ENCODE results near the gene CPM.
"Not testable (repeated sequence)": the region's sequence is repeated elsewhere in the genome, so short reads cannot be mapped to it uniquely, and the experiment has no call there.

Gene CPM

DNA sequence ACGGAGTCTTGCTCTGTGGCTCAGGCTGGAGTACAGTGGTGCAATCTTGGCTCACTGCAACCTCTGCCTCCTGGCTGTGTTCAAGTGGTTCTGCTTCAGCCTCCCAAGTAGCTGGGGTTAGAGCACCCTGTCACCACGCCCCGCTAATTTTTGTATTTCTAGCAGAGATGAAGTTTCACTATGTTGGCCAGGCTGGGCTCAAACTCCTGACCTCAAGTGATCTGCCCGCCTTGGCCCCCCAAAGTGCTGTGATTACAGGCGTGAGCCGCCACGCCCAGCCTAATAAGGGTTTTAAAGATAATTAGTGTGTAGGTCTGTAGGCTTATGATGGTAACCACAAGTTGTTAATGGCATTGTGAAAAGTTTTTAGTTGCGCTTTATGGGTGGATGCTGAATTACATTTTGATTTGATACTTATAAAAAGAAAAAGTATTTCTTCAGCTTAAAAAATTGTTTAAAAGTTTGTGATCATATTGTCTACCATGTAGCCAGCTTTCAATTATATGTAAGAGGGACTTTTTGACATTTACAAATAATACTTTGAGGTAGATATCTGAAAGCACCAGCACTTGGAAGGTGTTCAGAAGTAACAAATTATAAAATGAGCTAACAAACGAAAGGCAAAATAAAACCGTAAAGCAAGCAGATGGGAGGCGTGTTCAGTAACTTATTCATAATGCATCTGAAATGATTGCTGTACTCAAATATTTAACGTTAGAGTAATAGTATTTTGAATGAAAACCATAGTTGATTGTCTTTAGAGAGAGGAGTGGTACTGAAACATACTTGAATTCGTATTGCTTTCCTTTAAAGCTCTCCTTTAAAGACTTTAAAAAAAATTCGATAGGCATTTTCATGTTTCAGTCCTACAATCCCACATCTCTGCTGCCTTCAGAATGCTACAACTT lies 87.9 kb downstream of the CPM start:
- DNase-seq = no peak

DNA sequence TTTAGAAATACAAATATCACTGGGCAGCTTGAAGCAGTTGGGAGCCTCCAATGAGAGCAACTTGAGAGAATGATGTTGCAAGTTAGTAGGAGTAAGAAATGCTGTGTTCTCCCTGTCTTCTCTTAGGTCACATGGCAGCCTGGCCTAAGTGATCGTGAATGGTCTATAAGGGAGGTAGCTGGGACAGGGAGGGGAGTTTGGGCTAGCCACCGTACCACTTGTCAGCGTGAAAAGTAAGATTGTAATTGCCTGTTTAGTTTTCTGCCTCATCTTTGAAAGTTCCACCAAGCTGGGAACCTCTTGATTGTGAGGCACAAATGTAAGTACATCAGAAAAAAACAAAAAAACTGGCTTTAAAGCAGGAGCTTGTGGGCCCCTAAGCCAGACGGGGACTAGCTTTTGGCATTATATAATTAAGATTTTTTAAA lies 88.6 kb downstream of the CPM start:
- DNase-seq = no peak

DNA sequence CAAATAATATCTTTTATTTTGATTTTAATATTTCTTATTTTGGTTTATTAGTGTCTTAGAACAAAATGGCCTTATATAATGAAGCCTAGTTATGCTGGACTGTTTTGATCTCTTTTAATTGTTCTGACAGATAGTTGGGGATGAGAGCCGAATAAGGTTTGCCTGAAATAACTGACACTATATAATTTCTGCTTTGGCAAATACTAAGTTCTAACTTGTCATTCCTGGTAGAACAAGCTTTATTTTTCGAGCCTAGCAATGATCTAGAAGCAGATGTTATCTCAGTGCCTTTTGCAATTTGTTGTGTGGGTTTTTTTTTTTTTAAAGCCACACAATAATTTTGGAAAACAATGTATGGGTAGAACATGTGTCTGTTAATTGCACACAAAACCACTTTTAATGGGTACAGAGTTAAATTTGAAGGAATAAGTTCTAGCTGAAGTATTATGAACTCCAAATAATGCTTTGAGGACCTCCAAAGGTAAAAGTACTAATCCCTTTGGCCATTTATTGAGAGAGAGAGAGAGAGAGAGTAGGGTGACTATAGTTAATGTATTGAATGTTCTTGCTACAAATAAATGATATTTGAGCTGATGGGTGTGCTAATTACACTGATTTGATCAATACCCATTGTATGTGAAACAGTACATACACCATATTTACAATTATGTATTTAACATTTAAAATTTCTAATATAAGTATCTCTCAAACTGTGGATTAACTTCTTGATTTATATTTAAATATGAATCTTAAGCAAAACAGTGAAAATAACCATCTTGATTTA lies 90.0 kb downstream of the CPM start:
- no peak for DNase-seq

- DNase-seq = no peak
Observed at GRCh38 chr12:68842123-68842522, 90.8 kb downstream of the CPM start.

GRCh38 chr12:68841717-68842116 lies 91.3 kb downstream of the CPM start:
- DNase-seq = no peak

- DNase-seq = not testable (repeated sequence)
Observed at GRCh38 chr12:68841175-68841574, 91.8 kb downstream of the CPM start.

DNA sequence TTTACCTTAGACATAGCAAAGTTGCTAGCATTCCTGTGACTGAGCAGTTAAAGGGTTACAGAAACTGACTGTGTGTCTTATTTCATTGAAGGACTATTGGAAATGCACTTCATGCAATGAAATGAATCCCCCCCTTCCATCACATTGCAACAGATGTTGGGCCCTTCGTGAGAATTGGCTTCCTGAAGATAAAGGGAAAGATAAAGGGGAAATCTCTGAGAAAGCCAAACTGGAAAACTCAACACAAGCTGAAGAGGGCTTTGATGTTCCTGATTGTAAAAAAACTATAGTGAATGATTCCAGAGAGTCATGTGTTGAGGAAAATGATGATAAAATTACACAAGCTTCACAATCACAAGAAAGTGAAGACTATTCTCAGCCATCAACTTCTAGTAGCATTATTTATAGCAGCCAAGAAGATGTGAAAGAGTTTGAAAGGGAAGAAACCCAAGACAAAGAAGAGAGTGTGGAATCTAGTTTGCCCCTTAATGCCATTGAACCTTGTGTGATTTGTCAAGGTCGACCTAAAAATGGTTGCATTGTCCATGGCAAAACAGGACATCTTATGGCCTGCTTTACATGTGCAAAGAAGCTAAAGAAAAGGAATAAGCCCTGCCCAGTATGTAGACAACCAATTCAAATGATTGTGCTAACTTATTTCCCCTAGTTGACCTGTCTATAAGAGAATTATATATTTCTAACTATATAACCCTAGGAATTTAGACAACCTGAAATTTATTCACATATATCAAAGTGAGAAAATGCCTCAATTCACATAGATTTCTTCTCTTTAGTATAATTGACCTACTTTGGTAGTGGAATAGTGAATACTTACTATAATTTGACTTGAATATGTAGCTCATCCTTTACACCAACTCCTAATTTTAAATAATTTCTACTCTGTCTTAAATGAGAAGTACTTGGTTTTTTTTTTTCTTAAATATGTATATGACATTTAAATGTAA lies 93.5 kb downstream of the CPM start:
- no peak for DNase-seq

GRCh38 chr12:68838046-68838886 lies 94.7 kb downstream of the CPM start:
- no peak for DNase-seq

DNA sequence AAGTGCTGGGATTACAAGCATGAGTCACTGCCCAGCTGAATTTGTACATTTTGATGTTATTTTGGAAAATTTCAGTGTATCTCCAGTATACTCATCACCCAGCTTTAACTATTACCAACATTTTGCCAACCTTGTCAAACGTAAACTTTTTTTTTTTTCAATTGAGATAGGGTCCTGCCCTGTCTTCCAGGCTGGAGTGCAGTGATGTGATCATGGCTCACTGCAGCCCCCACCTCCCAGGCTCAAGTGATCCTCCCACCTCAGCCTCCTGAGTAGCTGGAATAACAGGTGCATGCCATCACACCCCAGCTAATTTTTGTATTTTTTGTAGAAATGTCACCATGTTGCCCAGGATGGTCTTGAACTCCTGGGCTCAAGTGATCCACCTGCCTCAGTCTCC lies 95.8 kb downstream of the CPM start:
- no peak for DNase-seq

DNA sequence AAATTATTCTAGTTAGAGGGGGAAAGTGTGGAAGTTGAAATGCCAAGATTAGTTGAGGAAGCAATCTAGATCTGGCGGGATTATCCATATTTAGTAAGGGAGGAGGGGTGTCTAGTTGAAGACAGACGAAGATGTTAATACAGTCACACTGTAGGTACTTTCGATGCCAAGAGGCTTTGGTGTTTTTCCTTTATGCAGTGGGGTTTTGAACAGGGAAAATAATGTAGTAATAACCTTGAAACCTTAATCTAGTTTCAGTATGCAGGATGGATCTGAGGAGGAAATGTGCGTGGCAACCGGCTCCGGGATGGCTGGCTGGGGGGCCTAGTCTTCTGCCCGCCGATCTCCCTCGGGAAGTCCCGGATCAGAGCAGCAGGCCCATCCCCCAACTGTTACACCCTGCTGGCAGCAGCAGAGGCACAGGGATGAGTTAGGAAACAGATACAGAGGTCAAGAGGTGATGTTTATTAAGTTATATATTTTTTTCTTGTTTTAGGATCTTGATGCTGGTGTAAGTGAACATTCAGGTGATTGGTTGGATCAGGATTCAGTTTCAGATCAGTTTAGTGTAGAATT lies 97.5 kb downstream of the CPM start:
- DNase-seq = no peak

DNA sequence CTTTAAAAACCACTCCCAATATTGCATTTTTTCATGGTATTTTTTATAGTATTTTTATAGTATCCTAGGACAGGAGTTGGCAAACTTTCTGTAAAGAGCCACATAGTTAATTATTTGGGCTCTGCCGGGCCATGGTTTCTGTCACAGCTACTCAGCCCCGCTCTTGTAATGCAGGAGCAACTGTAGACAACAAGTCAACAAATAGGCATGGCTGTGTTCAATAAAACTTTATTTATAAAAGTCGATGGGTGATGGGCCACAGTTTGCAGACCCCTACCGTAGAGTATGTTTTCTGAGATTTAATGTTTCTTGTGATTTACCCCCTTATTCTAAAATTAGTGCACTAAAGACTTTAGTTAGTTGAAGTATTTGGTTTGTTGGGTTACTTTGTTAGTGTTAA lies 99.5 kb downstream of the CPM start:
- no peak for DNase-seq

DNA sequence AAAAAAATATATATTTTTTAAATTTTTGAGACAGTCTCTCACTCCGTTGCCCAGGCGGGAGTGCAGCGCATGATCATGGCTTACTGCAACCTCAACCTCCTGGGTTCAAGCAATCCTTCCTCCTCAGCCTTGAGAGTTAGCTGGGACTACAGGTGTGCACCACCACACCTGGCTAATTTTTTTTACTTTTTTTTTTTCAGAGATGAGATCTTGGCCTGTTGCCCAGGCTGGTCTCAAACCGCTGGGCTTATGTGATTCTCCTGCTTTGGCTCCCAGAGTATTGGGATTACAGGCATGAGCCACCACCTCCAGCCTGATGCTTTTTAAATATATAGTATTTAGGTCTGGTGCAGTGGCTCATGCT lies 100.5 kb downstream of the CPM start:
- no peak for DNase-seq

DNA sequence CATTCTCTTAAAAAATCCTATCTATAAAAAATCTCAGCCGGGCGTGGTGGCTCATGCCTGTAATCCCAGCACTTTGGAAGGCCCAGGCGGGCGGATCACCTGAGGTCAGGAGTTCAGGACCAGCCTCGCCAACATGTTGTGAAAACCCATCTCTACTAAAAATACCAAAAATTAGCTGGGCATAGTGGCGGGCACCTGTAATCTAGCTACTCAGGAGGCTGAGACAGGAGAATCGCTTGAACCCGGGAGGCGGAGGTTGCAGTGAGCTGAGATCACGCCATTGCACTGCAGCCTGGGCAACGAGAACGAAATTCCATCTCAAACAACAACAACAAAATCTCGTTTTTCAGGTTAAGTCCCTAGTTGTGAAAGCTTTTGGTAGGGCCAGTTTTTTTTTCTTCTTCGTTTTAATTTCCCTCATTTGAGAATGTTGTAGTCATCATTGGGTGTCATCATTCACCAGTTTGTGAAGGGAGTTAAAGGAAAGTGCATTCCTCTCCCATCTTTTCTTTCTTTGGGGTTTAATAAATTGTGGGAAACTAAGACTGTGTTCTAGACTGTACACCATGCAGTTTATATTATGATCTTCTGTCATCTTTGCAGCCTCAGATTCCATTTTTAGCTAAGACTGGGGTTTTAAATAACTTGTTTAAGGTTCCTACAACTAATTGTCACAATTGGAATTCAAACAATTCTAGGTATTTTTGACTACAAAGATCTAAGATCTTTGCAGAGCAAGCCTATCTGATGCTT lies 101.0 kb downstream of the CPM start:
- no peak for DNase-seq

- no peak for DNase-seq
Observed at GRCh38 chr12:68831272-68831671, 101.7 kb downstream of the CPM start.

DNA sequence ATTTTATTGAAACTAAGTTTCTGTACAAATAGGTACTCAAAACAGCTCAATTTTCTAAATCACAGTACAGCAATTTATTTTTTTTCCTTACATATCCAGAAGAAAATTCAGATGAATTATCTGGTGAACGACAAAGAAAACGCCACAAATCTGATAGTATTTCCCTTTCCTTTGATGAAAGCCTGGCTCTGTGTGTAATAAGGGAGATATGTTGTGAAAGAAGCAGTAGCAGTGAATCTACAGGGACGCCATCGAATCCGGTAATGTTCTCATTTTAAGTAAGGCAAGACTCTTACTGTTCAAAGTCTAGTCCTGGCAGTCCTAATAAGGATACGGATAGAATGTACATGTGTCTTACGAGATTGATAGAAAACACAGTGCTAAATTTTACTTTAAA lies 104.3 kb downstream of the CPM start:
- no peak for DNase-seq

- DNase-seq = no peak
Observed at GRCh38 chr12:68827895-68828671, 104.9 kb downstream of the CPM start.

GRCh38 chr12:68825569-68826217 lies 107.3 kb downstream of the CPM start:
- no peak for DNase-seq

DNA sequence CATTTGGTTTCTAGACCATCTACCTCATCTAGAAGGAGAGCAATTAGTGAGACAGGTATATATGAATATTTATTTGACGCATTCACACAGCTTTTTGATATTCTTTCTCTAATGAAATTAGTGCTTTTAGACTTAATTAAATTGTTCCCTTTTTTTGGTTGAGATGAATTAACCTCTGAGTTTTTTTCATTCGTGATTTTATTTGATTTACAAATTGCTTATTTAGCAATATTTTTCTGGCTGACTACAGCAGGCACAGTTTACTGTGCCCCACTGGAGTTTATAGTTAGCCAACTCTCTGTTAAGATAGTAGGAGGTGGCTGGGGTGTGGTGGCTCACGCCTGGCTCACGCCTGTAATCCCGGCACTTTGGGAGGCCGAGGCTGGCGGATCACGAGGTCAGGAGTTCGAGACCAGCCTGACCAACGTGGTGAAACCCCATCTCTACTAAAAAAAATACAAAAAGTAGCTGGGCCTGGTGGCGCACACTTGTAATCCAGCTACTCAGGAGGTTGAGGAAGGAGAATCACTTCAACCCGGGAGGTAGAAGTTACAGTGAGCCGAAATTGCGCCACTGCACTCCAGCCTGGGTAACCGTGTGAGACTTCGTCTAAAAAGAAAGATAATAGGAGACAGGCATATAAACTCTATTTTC lies 108.2 kb downstream of the CPM start:
- DNase-seq = no peak

DNA sequence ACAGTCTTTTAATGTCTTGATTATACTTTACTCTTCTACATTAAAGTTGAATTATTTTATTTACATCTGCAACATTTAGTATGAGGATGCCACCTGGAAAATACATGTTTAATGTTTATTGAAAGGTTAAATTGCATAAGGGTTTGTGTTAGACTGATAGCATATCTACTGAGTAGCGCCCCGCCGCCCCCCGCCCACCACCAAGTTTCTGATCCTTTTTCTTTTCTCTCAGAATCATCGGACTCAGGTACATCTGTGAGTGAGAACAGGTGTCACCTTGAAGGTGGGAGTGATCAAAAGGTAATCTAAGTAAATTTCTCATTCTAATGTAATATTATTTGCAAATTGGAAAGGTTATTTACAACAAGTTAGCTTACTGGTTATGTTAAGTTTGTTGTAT lies 108.8 kb downstream of the CPM start:
- DNase-seq = no peak

All from activated CD4-positive, alpha-beta T cell treated with anti-CD3 and anti-CD28 coated beads, Interleukin-2, amount 50 U/mL, for 4 hours (primary cell).